Amniotic epithelial cell (primary cell): ENCODE data around the gene UBE2E2.

Source experiments
- DNase-seq: peaks from one replicate; pipeline ENCODE4 v3.0.0-alpha.2; 2010; ENCODE audit warnings: low read depth

UBE2E2 gene

DNA sequence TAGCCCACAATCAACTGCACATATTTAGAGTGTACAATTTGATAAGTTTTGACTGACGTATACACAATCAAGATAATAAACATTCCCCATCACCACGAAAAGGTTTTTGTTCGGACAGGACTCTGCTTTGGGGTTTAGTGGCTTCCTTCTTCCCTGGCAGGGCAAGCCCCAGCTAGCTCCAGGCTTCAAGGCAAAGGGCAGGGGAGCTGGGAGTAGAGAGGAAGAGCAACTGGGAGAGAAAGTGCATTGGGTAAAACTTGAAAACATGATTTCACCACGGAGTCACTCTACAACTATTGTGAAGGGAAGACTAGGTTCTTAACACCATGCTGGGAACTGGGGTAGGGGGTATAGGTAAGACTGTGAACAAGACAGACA lies 417.5 kb downstream of the UBE2E2 start:
- DNase-seq = no peak

DNA sequence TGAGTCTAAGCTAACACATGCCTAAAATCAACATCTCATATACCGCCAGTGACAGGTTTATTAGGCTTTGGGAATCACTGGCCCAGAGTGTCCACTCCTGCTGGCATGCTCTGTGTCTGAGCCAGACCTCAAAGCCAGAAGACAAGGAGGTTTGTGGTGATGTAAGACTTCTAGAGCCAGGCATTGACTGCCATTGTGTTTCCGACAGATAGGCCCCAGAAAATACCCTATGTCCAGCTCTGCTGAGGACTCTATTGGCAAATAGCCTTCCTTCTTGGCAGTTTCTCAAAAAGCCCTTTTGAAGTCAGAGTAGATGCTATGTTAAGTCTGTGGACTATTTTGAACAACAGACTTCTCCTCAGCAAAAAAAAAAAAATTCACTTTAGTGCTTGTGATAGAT lies 420.7 kb downstream of the UBE2E2 start:
- DNase-seq = peak; percentile 44

DNA sequence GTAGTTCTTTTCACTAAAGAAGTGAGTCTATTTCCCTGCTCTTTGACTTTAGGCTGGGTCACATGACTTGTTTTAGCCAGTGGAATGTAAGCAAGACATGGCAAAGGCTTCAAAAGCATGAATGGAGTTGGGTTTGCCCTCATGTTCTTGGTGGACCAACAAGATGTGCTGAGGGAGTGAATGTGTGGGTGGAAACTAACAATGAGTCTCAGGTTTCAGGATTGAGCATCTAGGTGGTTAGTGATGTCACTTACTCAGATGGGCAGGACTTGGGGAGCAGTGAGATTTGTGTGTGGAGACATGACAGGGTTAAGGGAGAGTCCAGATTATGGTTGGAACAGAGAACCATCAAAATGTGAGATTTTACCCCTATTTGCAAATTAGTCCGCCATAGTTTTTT lies 421.2 kb downstream of the UBE2E2 start:
- DNase-seq = no peak

GRCh38 chr3:23626442-23626841 lies 423.3 kb downstream of the UBE2E2 start:
- DNase-seq = no peak

- DNase-seq = peak; percentile 89
Observed at GRCh38 chr3:23629181-23629894, 426.2 kb downstream of the UBE2E2 start.

- no peak for DNase-seq
Observed at GRCh38 chr3:23633261-23633960, 430.3 kb downstream of the UBE2E2 start.

DNA sequence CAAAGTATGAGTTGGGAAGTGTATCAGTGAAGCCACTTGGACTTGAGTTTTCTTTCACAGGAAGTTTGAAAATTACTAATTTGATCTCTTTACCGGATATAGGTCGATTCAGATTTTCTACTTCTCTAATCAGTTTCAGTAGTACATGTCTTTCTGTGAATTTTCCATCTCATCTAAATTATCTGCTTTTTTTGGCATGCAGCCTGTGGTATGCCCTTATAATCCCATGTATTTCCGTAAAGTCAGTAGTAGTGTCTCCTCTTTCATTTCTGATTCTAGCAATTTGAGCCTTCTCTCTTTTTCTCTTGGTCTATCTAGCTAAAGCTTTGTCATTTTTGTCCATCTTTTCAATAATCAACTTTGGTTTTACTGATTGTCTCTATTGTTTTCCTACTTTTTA lies 434.2 kb downstream of the UBE2E2 start:
- DNase-seq = no peak

GRCh38 chr3:23640471-23641146 lies 437.5 kb downstream of the UBE2E2 start:
- no peak for DNase-seq
